Femur (tissue), 1 donor: ENCODE data around the gene CD53.

Source experiments
- DNase-seq: peaks from one replicate; pipeline ENCODE4 v3.0.0-alpha.2; 2017

The CD53 gene

GRCh38 chr1:110877364-110877763 is 4.4 kb downstream of the CD53 start:
- DNase-seq: no peak

DNA sequence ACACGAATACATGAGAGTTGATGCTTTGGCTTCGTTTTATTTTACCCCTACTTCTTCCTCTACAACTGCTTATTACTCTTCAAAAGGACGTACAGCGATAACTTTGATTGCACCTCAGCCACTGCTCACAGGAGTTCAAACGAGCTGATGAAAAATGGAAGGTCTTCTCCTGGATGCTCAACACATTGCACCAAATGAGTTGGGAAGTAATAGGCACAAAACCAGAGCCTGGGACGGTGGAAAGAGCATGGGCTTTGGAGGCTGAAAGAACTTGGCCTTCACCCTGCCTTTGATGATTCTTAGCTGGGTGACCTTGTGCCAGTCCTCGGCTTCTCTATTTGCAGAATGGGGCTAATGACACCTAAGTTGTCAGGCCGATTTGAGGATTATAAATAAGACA is 4.8 kb downstream of the CD53 start:
- no peak for DNase-seq

DNA sequence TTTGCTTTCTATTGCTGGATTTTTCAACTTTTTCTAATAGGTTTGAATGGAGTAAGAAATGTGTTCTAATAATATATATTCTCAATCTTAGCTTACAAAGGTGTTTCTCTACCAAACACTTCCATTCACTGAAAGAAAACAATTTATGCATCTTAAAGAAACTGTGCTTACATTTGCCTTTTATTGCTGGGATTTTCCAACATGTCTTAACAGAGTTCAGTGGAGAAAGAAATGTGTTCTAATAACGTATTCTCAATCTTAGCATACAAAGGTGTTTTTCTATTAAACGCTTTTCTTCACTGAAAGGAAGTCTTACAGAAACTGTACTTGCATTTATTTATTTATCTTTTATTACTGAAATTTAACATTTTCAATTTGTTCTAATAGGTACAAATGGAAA is 5.6 kb downstream of the CD53 start:
- DNase-seq: no peak

GRCh38 chr1:110878993-110879392 is 6.0 kb downstream of the CD53 start:
- DNase-seq: no peak

DNA sequence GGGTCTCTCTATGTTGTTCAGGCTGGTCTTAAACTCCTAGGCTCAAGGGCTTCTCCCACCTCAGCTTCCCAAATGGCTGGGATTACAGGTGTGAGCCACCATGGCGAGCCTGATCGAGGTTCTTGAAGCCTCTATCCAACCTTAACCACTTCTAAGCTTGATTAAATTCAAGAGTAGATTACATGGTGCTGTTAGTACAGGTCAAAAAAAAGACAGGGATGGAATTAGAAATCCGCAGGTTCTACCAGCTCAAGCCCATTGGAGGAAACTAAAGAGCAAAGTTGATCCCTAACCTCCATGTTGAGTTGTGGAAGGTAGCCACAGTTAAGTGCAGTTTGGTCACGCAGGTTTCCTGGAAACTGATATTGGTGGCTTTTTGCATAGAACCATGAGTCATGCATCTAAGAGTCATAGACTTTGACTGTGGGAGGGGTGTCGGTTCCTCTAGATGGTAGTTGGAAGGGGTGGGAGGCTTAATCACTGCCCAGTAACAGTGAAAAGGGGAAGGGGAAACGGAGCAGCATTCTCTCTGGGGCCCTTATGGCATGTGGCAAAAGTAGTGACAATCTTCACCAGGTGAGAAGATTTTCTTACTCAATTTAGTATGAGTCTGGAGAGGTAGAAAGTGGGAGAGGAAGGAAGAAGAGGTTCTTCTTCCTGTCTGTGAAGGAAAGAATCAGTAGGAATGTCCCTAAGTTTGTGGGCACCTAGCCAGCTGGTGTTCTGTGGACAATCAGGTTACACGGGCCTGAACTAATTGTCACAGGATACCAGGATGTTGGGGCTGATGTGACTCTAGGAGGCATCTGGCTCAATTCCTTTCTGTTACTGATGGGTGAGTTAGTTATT is 7.0 kb downstream of the CD53 start:
- no peak for DNase-seq

GRCh38 chr1:110880708-110881374 is 7.9 kb downstream of the CD53 start:
- DNase-seq: no peak

- no peak for DNase-seq
Observed at GRCh38 chr1:110888049-110888448, 15.1 kb downstream of the CD53 start.

DNA sequence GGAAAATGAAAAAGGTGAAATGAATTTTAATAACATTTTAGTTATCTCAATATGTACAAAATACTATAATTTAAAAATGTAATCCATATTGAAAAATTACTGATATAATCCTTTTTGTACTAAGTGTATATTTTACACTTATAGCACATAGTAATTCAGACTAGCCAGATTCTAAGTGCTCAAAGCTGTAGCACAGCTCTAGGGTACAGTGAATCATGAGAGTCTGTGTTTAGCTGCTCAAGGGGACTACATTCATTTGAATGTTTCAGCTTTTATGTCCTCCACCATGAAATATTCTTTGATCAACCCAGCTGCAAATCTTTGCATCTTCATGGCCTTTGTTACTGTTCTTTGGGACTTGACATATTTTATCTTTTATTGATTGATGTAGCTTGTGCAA is 15.7 kb downstream of the CD53 start:
- DNase-seq: no peak

GRCh38 chr1:110890474-110891196 is 17.7 kb downstream of the CD53 start:
- no peak for DNase-seq

- no peak for DNase-seq
Observed at GRCh38 chr1:110893908-110894490, 21.1 kb downstream of the CD53 start.

- DNase-seq: no peak
Observed at GRCh38 chr1:110896090-110896489, 23.1 kb downstream of the CD53 start.

- no peak for DNase-seq
Observed at GRCh38 chr1:110897681-110898080, 24.7 kb downstream of the CD53 start.

GRCh38 chr1:110898734-110899457 is 25.9 kb downstream of the CD53 start:
- DNase-seq: no peak

- DNase-seq: no peak
Observed at GRCh38 chr1:110899458-110899843, 26.5 kb downstream of the CD53 start.

- no peak for DNase-seq
Observed at GRCh38 chr1:110902820-110903463, 30.0 kb downstream of the CD53 start.

GRCh38 chr1:110903853-110904500 is 31.0 kb downstream of the CD53 start:
- DNase-seq: no peak

DNA sequence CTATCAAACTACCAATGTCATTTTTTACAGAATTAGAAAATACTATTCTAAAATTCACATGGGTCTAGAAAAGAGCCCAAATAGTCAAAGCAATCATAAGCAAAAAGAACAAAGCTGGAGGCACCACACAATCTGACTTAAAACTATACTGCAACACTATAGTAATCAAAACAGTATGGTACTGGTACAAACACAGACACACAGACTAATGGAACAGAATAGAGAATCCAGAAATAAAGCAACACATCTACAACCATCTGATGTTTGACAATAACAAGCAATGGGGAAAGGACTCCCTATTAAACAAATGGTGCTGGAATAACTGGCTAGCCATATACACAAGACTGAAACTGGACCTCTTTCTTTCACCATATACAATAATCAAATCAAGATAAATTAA is 39.8 kb downstream of the CD53 start:
- no peak for DNase-seq

DNA sequence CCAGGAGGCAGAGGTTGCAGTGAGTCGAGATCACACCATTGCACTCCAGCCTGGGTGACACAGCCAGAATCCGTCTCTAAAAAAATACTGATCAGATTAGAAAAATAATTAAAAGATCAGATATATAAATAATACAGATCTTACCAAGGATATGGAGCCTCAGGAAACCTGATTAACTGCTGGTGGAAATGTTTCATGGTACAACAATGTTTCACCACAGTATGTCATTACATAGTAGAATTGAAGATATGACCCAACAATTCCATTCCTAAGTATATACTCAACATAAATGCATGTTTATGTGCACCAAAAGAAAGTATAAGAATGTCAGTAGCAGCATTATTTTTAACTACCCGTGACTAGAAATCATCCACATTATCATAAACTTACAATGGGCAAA is 41.7 kb downstream of the CD53 start:
- DNase-seq: no peak

- no peak for DNase-seq
Observed at GRCh38 chr1:110915804-110916203, 42.9 kb downstream of the CD53 start.

- no peak for DNase-seq
Observed at GRCh38 chr1:110916274-110916668, 43.3 kb downstream of the CD53 start.

GRCh38 chr1:110916669-110917306 is 43.8 kb downstream of the CD53 start:
- DNase-seq: no peak
